Fibroblast of mammary gland (primary cell): ENCODE results near the gene RRAGA.
A peak's percentile ranks its signal among the peaks of the same experiment; 100 is the strongest.
"Not testable (repeated sequence)": the region's sequence is repeated elsewhere in the genome, so short reads cannot be mapped to it uniquely, and the experiment has no call there.

Experiments
- DNase-seq: peaks from one replicate; pipeline ENCODE4 v3.0.0-alpha.2; 2010; ENCODE audit warnings: low read depth
- H3K4me3 ChIP-seq: 2 replicates; pipeline ENCODE4 v1.5.1; 2011; ENCODE audit warnings: low read depth, mild to moderate bottlenecking, low read length, moderate library complexity; ENCODE audit not compliant: control insufficient read depth
- TF ChIP-seq, protein P1 (sequence below): conservative IDR thresholded peaks from 2 replicates; pipeline ENCODE4 v1.5.1; 2011; ENCODE audit warnings: low read depth, low read length, inconsistent platforms; ENCODE audit not compliant: control insufficient read depth, insufficient read depth

Gene RRAGA

DNA sequence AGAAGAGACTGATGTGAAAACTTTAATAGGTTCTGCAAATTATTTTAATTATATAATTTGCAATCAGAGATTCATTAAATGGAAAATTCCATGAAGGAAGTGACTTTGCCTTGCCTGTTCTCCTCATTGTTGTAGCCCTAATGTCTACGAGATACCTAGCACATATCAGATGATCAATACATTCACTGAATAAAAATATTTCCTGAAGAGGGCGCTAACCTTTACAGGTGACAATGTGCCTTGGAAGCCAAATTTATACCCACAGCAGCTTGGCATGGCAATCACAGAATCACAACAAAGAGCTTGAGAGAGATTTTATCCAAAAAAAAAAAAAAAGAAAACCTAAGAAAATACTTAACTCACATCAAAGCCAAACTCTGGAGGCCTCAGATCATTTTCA, 36.1 kb downstream of the RRAGA start:
- TF ChIP-seq, protein P1, sequence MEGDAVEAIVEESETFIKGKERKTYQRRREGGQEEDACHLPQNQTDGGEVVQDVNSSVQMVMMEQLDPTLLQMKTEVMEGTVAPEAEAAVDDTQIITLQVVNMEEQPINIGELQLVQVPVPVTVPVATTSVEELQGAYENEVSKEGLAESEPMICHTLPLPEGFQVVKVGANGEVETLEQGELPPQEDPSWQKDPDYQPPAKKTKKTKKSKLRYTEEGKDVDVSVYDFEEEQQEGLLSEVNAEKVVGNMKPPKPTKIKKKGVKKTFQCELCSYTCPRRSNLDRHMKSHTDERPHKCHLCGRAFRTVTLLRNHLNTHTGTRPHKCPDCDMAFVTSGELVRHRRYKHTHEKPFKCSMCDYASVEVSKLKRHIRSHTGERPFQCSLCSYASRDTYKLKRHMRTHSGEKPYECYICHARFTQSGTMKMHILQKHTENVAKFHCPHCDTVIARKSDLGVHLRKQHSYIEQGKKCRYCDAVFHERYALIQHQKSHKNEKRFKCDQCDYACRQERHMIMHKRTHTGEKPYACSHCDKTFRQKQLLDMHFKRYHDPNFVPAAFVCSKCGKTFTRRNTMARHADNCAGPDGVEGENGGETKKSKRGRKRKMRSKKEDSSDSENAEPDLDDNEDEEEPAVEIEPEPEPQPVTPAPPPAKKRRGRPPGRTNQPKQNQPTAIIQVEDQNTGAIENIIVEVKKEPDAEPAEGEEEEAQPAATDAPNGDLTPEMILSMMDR = peak; percentile 21
- peak; percentile 18 for DNase-seq
- no peak overlapping the region for H3K4me3 ChIP-seq

- TF ChIP-seq, protein P1 = no peak
- H3K4me3 ChIP-seq = no peak overlapping the region
- DNase-seq = peak; percentile 81
Measured at GRCh38 chr9:19087106-19088000, 38.1 kb downstream of the RRAGA start.

- H3K4me3 ChIP-seq, DNase-seq: not testable (repeated sequence)
Measured at GRCh38 chr9:19097431-19097830, 48.2 kb downstream of the RRAGA start.
